B cell (primary cell): Measurements from ENCODE around the gene DHDDS. TPM values are rescaled to one million over a fixed set of nuclear protein-coding genes. Genes with fewer than 3 reads are reported as not detected.

Experiments
- ATAC-seq: fragments of 200-7000 bp; cut with Tn5 transposase; one replicate; pipeline ENCODE4 v1.10.0; 2021; ENCODE audit warnings: low read depth, mild to moderate bottlenecking, moderate number of reproducible peaks, moderate library complexity
- CTCF ChIA-PET: fragments of 350-600 bp; sonication (Branson Sonifier 250); formaldehyde crosslinking; loops from one replicate; lab custom pipeline; 2021; ENCODE audit warnings: antibody characterized with exemption, inconsistent platforms; lab: Charles Lee
- POLR2A ChIA-PET: fragments of 350-600 bp; sonication (Branson Sonifier 250); formaldehyde crosslinking; loops from one replicate; lab custom pipeline; 2021; ENCODE audit warnings: antibody characterized with exemption; lab: Charles Lee
- DNase-seq: peaks from one replicate; pipeline ENCODE4 v3.0.0; 2013
- H2AFZ ChIP-seq: 2 replicates; pipeline ENCODE4 v1.6.1; 2012; ENCODE audit warnings: mild to moderate bottlenecking, low read depth, low read length; ENCODE audit not compliant: insufficient read depth, poor library complexity, severe bottlenecking
- H3K27ac ChIP-seq, 2 donors: 1 replicate in 1 of 2; 2 replicates in 1 of 2; pipeline ENCODE4 v1.5.1; 2012 to 2013; ENCODE audit warnings: low read length in 2 of 2, mild to moderate bottlenecking in 2 of 2, moderate library complexity in 1 of 2
- H3K27me3 ChIP-seq, 4 experiments: fragments of 200-600 bp in 1 of 4; sonication (generic) in 1 of 4; replicated peaks in 1 of 4; 1 replicate in 2 of 4; 2 replicates in 2 of 4; pipeline versions ENCODE4 v1.6.1 to v1.7.0; 2013 to 2016; ENCODE audit warnings: low read length in 3 of 4, mild to moderate bottlenecking in 2 of 4, mixed read lengths in 1 of 4, moderate library complexity in 1 of 4; ENCODE audit not compliant: insufficient read depth in 4 of 4, control insufficient read depth in 3 of 4; ENCODE audit errors: control extremely low read depth in 1 of 4
- H3K36me3 ChIP-seq, 2 experiments: replicated peaks in 1 of 2; 1 replicate in 1 of 2; 2 replicates in 1 of 2; pipeline versions ENCODE4 v1.6.1 to v1.7.1; 2013; ENCODE audit warnings: low read length in 1 of 2; ENCODE audit not compliant: insufficient read depth in 2 of 2, control insufficient read depth in 1 of 2; ENCODE audit errors: control extremely low read depth in 1 of 2, extremely low read depth in 1 of 2
- H3K4me1 ChIP-seq, 2 donors: fragments of 200-600 bp in 1 of 2; sonication (generic) in 1 of 2; 1 replicate in 1 of 2; 2 replicates in 1 of 2; pipeline versions ENCODE4 v1.5.1 to v1.6.1; 2013 to 2017; ENCODE audit warnings: low read length in 2 of 2; ENCODE audit not compliant: control insufficient read depth in 2 of 2, insufficient read depth in 2 of 2
- H3K4me2 ChIP-seq: replicated peaks from 2 replicates; pipeline ENCODE3; 2012; ENCODE audit warnings: mild to moderate bottlenecking, low read depth, low read length; ENCODE audit not compliant: poor library complexity, severe bottlenecking
- H3K4me3 ChIP-seq, 5 experiments: fragments of 200-600 bp in 1 of 5; sonication (generic) in 1 of 5; 1 replicate in 3 of 5; 2 replicates in 2 of 5; pipeline versions ENCODE4 v1.5.1 to v1.7.0; 2011 to 2016; ENCODE audit warnings: low read length in 4 of 5, mild to moderate bottlenecking in 4 of 5, low read depth in 2 of 5, control low read depth in 1 of 5, moderate library complexity in 1 of 5; ENCODE audit not compliant: insufficient read depth in 1 of 5; ENCODE audit errors: control extremely low read depth in 1 of 5, extremely low read depth in 1 of 5
- H3K79me2 ChIP-seq: fragments of 200-600 bp; sonication (generic); one replicate; pipeline ENCODE4 v1.6.0; 2016; ENCODE audit warnings: low read length; ENCODE audit not compliant: control insufficient read depth, insufficient read depth
- H3K9ac ChIP-seq: fragments of 200-600 bp; sonication (generic); 2 replicates; pipeline ENCODE4 v1.6.1; 2017; ENCODE audit warnings: mild to moderate bottlenecking, low read length, moderate library complexity
- H3K9me3 ChIP-seq, 3 donors: one replicate each; pipeline versions ENCODE4 v1.6.1 to v1.7.1; 2013; ENCODE audit warnings: low read length in 2 of 3; ENCODE audit not compliant: control insufficient read depth in 2 of 3, insufficient read depth in 1 of 3; ENCODE audit errors: control extremely low read depth in 1 of 3
- H4K20me1 ChIP-seq: 2 replicates; pipeline ENCODE4 v1.6.0; 2012; ENCODE audit warnings: mild to moderate bottlenecking, low read length; ENCODE audit not compliant: insufficient read depth, control insufficient read depth, poor library complexity, severe bottlenecking
- H3K27ac Mint-ChIP-seq: one replicate; pipeline ENCODE4 v1.8.0; 2021; ENCODE audit warnings: mixed read lengths
- H3K27me3 Mint-ChIP-seq: one replicate; pipeline ENCODE4 v1.8.0; 2021; ENCODE audit warnings: mixed read lengths
- H3K4me1 Mint-ChIP-seq: one replicate; pipeline ENCODE4 v1.8.0; 2021; ENCODE audit warnings: mixed read lengths
- H3K4me3 Mint-ChIP-seq: one replicate; pipeline ENCODE4 v1.8.0; 2021; ENCODE audit warnings: mixed read lengths
- H3K9me3 Mint-ChIP-seq: one replicate; pipeline ENCODE4 v1.8.0; 2022; ENCODE audit warnings: mixed read lengths; ENCODE audit not compliant: insufficient read depth
- CTCF ChIP-seq: fragments of 200-600 bp; IDR thresholded peaks from one replicate; pipeline ENCODE4 v1.8.0; 2022; ENCODE audit warnings: antibody characterized with exemption, mild to moderate bottlenecking
- EZH2 ChIP-seq: IDR thresholded peaks from 2 replicates; pipeline ENCODE4 v1.6.1; 2012; ENCODE audit warnings: borderline replicate concordance, low read depth, mild to moderate bottlenecking, moderate library complexity, low read length; ENCODE audit not compliant: insufficient read depth, poor library complexity, severe bottlenecking
- WGBS: methylation state at CpG from one replicate; pipeline ENCODE4 v1.1.5; 2013; ENCODE audit warnings: missing lambda C conversion rate; ENCODE audit not compliant: insufficient coverage; 5-methylcytosine and 5-hydroxymethylcytosine counted together
- intact Hi-C: fragments of 100-400 bp; cut with micrococcal nuclease; formaldehyde crosslinking; loops from one replicate; pipeline ENCODE4 v1.10.0; 2022
- polyA plus RNA-seq: library from polyadenylated mRNA; depleted of rRNA; stranded (reverse); fragments of >200 nt; gene quantifications from 2 replicates; pipeline ENCODE4 v1.2.3, GENCODE V29; 2012
- total RNA-seq, 2 donors: library from RNA; stranded (reverse); fragments of 120-200 nt in 1 of 2; gene quantifications; 1 replicate in 1 of 2; 2 replicates in 1 of 2; pipeline versions ENCODE4 v1.2.3 to v1.2.4, GENCODE V29; 2013 to 2022

Gene DHDDS
- total and polyA plus RNA-seq, 2 donors (not counting 1 experiment from before 2014, with no cell fraction given), result 20.4 to 54.2 TPM

- H3K27me3 Mint-ChIP-seq, result no peaks in the 10 kb centered on the region
- Histone ChIP-seq H3K9ac (no peak overlapping the region), H3K4me3 (no peak overlapping the region), H3K4me1 (peaks cover 13 to 16% of the 10 kb centered on the region in 2 donors), H3K27me3 (no peaks in the 10 kb centered on the region), H2AFZ (no peak overlapping the region), H3K79me2 (peaks cover 23% of the 10 kb centered on the region), H3K27ac (no peak overlapping the region), H4K20me1 (peaks cover 39% of the 10 kb centered on the region), H3K9me3 (no peaks in the 10 kb centered on the region), H3K36me3 (peaks cover 9 to 46% of the 10 kb centered on the region in 2 experiments), H3K4me2 (no peak overlapping the region)
- no peak for DNase-seq
- intact Hi-C loops, result loop anchor here (10.0 kb wide), 1 partner anchor 427 kb away; the partner anchor contains the start of gene GPATCH3
- H3K9me3 Mint-ChIP-seq, result no peaks in the 10 kb centered on the region
- peaks cover 41% of the 10 kb centered on the region for H3K4me1 Mint-ChIP-seq
- TF ChIP-seq EZH2, result no peak
- TF ChIP-seq CTCF, result no peak
- no CpG with 5 or more reads among the region's 3 CpGs for WGBS
- ChIA-PET POLR2A (no interaction called here), CTCF (no interaction called here)
- H3K27ac Mint-ChIP-seq, result no peak overlapping the region
- no peak overlapping the region for H3K4me3 Mint-ChIP-seq
- no peak for ATAC-seq
Measured at GRCh38 chr1:26478159-26478558, 46.0 kb downstream of the DHDDS start.

GRCh38 chr1:26478988-26479387, 46.9 kb downstream of the DHDDS start:
- Mint-ChIP-seq H3K9me3 (no peaks in the 10 kb centered on the region), H3K4me1 (peaks cover 32% of the 10 kb centered on the region), H3K27me3 (no peaks in the 10 kb centered on the region), H3K4me3 (no peak overlapping the region), H3K27ac (peak overlapping the region; percentile 22)
- DNase-seq (no peak), ATAC-seq (no peak)
- intact Hi-C loops, result loop anchor here (10.0 kb wide), 1 partner anchor 426 kb away; the partner anchor contains the start of gene GPATCH3
- peaks cover 31% of the 10 kb centered on the region for H4K20me1 ChIP-seq
- TF ChIP-seq CTCF, result no peak
- TF ChIP-seq EZH2, result no peak
- H3K79me2 ChIP-seq, result peaks cover 14% of the 10 kb centered on the region
- CTCF ChIA-PET, result no interaction called here
- 100% methylated on average over 4 of the region's 6 CpGs for WGBS
- H3K27me3 ChIP-seq, result no peaks in the 10 kb centered on the region
- H3K36me3 ChIP-seq, result peaks cover 9 to 38% of the 10 kb centered on the region in 2 experiments
- no peak overlapping the region for H3K4me3 ChIP-seq
- H3K4me1 ChIP-seq, result peaks cover 4 to 8% of the 10 kb centered on the region in 2 donors
- POLR2A ChIA-PET, result no interaction called here
- no peak overlapping the region for H3K9ac ChIP-seq
- no peak overlapping the region for H2AFZ ChIP-seq
- no peaks in the 10 kb centered on the region for H3K9me3 ChIP-seq
- peak overlapping the region in 1 of 2 donors; percentile 49 for H3K27ac ChIP-seq
- no peak overlapping the region for H3K4me2 ChIP-seq
